Right atrium auricular region (tissue), 2 donors: ENCODE data around the gene PCGF2. TPM values are rescaled to one million over a fixed set of nuclear protein-coding genes. Genes with fewer than 3 reads are reported as not detected.

Source experiments
- DNase-seq: peaks from one replicate; pipeline ENCODE4 v3.0.0-alpha.2; 2019; ENCODE audit warnings: low spot score
- H3K27ac ChIP-seq, 2 donors: fragments of 200-600 bp; sonication (generic); 1 replicate in 1 of 2; 2 replicates in 1 of 2; pipeline ENCODE4 v1.5.1; 2016 to 2019
- H3K27me3 ChIP-seq, 2 donors: fragments of 200-600 bp; sonication (generic); one replicate each; pipeline versions ENCODE4 v1.5.1 to v1.6.0; 2017 to 2019
- H3K36me3 ChIP-seq: fragments of 200-600 bp; sonication (generic); one replicate; pipeline ENCODE4 v1.5.1; 2016
- H3K4me1 ChIP-seq, 2 donors: fragments of 200-600 bp; sonication (generic); one replicate each; pipeline versions ENCODE4 v1.5.1 to v1.6.0; 2017 to 2019
- H3K4me3 ChIP-seq, 2 donors: fragments of 200-600 bp; sonication (generic); 1 replicate in 1 of 2; 2 replicates in 1 of 2; pipeline ENCODE4 v1.5.1; 2017 to 2019; ENCODE audit warnings: mild to moderate bottlenecking in 1 of 2, moderate library complexity in 1 of 2
- H3K9me3 ChIP-seq, 2 donors: fragments of 200-600 bp; sonication (generic); one replicate each; pipeline ENCODE4 v1.5.1; 2019
- CTCF ChIP-seq, 2 donors: fragments of 200-600 bp; sonication (generic); IDR thresholded peaks; one replicate each; pipeline ENCODE4 v1.5.1; 2019; ENCODE audit warnings: antibody characterized with exemption in 2 of 2
- total RNA-seq, 2 donors: library from RNA; depleted of rRNA; stranded (reverse); fragments of >200 nt; gene quantifications; one replicate each; pipeline ENCODE4 v1.1.0, GENCODE V29; 2016

PCGF2 gene
- total RNA-seq, 2 donors from 2014 or later: 5.9 to 12.1 TPM

- peaks cover 39% of the 10 kb centered on the region for H3K36me3 ChIP-seq
- H3K27me3 ChIP-seq: no peaks in the 10 kb centered on the region
- no peak for TF ChIP-seq CTCF (IDR thresholded peaks at IDR 0.05)
- peak overlapping the region in 1 of 2 donors; percentile 93 for H3K27ac ChIP-seq
- peaks cover 0 to 65% of the 10 kb centered on the region in 2 donors for H3K4me1 ChIP-seq
- H3K9me3 ChIP-seq: no peaks in the 10 kb centered on the region
- no peak for DNase-seq
- no peak overlapping the region for H3K4me3 ChIP-seq
Observed at GRCh38 chr17:38707678-38708351, 40.3 kb downstream of the PCGF2 start.

- H3K27me3 ChIP-seq: no peaks in the 10 kb centered on the region
- H3K9me3 ChIP-seq: no peaks in the 10 kb centered on the region
- peaks cover 0 to 59% of the 10 kb centered on the region in 2 donors for H3K4me1 ChIP-seq
- peak overlapping the region; percentile 71 to 93 for H3K4me3 ChIP-seq
- peaks cover 27% of the 10 kb centered on the region for H3K36me3 ChIP-seq
- no peak for DNase-seq
- H3K27ac ChIP-seq: peak overlapping the region; percentile 93 to 95
- TF ChIP-seq CTCF (IDR thresholded peaks at IDR 0.05): no peak
Observed at GRCh38 chr17:38706505-38707216, 41.5 kb downstream of the PCGF2 start.

- no peak for TF ChIP-seq CTCF (IDR thresholded peaks at IDR 0.05)
- H3K9me3 ChIP-seq: no peaks in the 10 kb centered on the region
- no peaks in the 10 kb centered on the region for H3K27me3 ChIP-seq
- peaks cover 20% of the 10 kb centered on the region for H3K36me3 ChIP-seq
- DNase-seq: peak; percentile 66
- peaks cover 0 to 59% of the 10 kb centered on the region in 2 donors for H3K4me1 ChIP-seq
- H3K4me3 ChIP-seq: peak overlapping the region; percentile 71 to 93
- peak overlapping the region; percentile 93 to 95 for H3K27ac ChIP-seq
Observed at GRCh38 chr17:38705803-38706504, 42.2 kb downstream of the PCGF2 start.

- DNase-seq: no peak
- Histone ChIP-seq H3K27me3 (no peaks in the 10 kb centered on the region), H3K4me3 (peak overlapping the region; percentile 71 to 93), H3K9me3 (no peaks in the 10 kb centered on the region), H3K36me3 (peaks cover 20% of the 10 kb centered on the region), H3K27ac (peak overlapping the region; percentile 93 to 95), H3K4me1 (peaks cover 0 to 55% of the 10 kb centered on the region in 2 donors)
- no peak for TF ChIP-seq CTCF (IDR thresholded peaks at IDR 0.05)
Observed at GRCh38 chr17:38705523-38705802, 42.7 kb downstream of the PCGF2 start.

GRCh38 chr17:38704606-38705522 is 43.3 kb downstream of the PCGF2 start, which contains the start of gene MLLT6:
Gene MLLT6, plus strand, starts transcription at chr17:38705273. Its CDS starts 360 bp downstream, at chr17:38705633.
- Histone ChIP-seq H3K4me3 (peak within 1 kb of the TSS; percentile 71 to 93), H3K27ac (peak within 1 kb of the TSS; percentile 93 to 95), H3K36me3 (peaks cover 18% of the 10 kb centered on the region), H3K27me3 (no peaks in the 10 kb centered on the region), H3K4me1 (peaks cover 0 to 49% of the 10 kb centered on the region in 2 donors), H3K9me3 (no peaks in the 10 kb centered on the region)
- DNase-seq: peak; percentile 78
- no peak for TF ChIP-seq CTCF (IDR thresholded peaks at IDR 0.05)
